ENCODE measurements around the gene PAPPA. TPM values are rescaled to one million over a fixed set of nuclear protein-coding genes. Genes with fewer than 3 reads are reported as not detected.

Gene PAPPA, protein sequence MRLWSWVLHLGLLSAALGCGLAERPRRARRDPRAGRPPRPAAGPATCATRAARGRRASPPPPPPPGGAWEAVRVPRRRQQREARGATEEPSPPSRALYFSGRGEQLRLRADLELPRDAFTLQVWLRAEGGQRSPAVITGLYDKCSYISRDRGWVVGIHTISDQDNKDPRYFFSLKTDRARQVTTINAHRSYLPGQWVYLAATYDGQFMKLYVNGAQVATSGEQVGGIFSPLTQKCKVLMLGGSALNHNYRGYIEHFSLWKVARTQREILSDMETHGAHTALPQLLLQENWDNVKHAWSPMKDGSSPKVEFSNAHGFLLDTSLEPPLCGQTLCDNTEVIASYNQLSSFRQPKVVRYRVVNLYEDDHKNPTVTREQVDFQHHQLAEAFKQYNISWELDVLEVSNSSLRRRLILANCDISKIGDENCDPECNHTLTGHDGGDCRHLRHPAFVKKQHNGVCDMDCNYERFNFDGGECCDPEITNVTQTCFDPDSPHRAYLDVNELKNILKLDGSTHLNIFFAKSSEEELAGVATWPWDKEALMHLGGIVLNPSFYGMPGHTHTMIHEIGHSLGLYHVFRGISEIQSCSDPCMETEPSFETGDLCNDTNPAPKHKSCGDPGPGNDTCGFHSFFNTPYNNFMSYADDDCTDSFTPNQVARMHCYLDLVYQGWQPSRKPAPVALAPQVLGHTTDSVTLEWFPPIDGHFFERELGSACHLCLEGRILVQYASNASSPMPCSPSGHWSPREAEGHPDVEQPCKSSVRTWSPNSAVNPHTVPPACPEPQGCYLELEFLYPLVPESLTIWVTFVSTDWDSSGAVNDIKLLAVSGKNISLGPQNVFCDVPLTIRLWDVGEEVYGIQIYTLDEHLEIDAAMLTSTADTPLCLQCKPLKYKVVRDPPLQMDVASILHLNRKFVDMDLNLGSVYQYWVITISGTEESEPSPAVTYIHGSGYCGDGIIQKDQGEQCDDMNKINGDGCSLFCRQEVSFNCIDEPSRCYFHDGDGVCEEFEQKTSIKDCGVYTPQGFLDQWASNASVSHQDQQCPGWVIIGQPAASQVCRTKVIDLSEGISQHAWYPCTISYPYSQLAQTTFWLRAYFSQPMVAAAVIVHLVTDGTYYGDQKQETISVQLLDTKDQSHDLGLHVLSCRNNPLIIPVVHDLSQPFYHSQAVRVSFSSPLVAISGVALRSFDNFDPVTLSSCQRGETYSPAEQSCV (N-terminal part only)
- total RNA-seq = 1 to 10 TPM in 2 of 3 donors, under 1 TPM in 1; 0.61 to 2.5 (median 1.9) TPM
- long read RNA-seq, donor 1, full-length matches to known transcripts = 1 of 6 reads
- long read RNA-seq, donor 1, partial matches to known transcripts = 3 of 6 reads
- long read RNA-seq, donor 1, other reads (novel, unspliced or antisense) = 2 of 6 reads
- long read RNA-seq, donor 2 = 0 reads

DNA sequence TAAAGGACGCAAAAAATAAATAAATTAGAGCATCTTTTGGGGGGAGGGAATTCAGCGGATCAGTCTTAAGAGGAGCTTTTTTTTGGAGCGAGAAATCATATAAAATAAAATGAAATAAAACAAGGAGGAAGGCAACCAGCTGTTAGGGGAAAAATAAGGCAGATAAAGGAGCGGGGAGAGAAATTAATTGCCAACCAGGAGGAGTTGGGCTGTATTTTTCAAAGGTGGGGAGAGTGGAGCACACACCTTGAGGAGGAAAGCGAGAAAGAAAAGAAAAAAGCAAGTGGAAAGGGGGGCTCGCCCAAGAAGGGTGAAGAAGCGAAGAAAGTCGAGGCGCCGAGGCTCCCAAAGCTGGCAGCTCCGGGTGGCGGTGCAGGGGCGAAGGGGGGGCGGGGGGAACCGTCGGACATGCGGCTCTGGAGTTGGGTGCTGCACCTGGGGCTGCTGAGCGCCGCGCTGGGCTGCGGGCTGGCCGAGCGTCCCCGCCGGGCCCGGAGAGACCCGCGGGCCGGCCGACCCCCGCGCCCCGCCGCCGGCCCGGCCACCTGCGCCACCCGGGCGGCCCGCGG is at the start of gene PAPPA:
TSS of gene PAPPA (plus strand) at position 27 of the 569 bp plus-strand sequence. CDS start at position 409, 382 bp downstream.
- intact Hi-C loops (cut with DNase I, micrococcal nuclease) = loop anchor here in 1 of 2 donors (10.0 kb wide), 1 partner anchor 341 kb away; no protein-coding TSS in a partner anchor
- H3K36me3 ChIP-seq (ENCODE audit: low read depth) = no peaks in the 10 kb centered on the region
- peak within 1 kb of the TSS; percentile 11 for H3K4me3 ChIP-seq
- H3K4me1 ChIP-seq (ENCODE audit: low read depth) = peaks cover 11% of the 10 kb centered on the region
- DNase-seq = peak in 1 of 3 donors; percentile 44
- H3K9me3 ChIP-seq = no peaks in the 10 kb centered on the region
- no peak for ATAC-seq
- TF ChIP-seq, protein P1, sequence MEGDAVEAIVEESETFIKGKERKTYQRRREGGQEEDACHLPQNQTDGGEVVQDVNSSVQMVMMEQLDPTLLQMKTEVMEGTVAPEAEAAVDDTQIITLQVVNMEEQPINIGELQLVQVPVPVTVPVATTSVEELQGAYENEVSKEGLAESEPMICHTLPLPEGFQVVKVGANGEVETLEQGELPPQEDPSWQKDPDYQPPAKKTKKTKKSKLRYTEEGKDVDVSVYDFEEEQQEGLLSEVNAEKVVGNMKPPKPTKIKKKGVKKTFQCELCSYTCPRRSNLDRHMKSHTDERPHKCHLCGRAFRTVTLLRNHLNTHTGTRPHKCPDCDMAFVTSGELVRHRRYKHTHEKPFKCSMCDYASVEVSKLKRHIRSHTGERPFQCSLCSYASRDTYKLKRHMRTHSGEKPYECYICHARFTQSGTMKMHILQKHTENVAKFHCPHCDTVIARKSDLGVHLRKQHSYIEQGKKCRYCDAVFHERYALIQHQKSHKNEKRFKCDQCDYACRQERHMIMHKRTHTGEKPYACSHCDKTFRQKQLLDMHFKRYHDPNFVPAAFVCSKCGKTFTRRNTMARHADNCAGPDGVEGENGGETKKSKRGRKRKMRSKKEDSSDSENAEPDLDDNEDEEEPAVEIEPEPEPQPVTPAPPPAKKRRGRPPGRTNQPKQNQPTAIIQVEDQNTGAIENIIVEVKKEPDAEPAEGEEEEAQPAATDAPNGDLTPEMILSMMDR (IDR thresholded peaks at IDR 0.05) = no peak

DNA sequence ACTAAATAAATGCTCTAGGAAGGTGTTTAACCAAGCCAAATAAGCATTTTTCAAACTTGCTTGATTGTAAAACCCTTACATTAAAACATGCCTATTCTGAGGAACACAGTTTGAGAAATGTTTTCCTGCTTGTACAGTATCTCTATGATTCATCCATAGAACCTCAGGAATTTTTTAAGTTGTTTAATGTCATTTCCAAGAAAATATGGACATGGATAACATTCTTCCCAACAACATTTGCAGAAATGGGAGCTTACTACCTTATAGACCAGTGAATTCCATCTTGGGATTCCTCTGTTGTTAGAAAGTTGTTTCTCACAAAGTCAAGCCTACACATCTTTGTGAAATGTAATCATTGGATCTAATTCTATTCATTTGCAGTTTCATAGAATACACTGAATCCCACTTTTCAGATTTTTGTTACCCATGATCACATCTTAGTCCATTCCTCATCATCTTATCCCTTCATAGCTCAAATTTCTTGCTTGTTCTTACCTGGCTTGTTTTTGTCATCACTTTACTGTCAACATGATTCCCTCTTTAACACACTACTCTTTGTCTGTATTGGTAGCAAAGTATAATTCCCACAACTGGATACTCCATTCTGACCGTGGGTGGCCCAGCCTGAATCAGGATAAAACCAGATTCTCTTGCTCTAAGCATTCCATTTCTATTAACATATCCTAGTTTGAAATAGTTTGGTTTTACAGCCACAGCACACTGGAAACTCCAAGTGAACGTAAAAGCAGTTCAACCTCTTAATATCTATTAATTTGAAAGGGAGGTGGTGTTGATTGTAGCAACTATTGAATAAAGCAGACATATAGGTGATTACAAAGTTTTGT is 49.4 kb upstream of the PAPPA start:
- H3K4me3 ChIP-seq = no peak overlapping the region
- no peaks in the 10 kb centered on the region for H3K36me3 ChIP-seq (ENCODE audit: low read depth)
- DNase-seq = no peak
- TF ChIP-seq, protein P1 (IDR thresholded peaks at IDR 0.05) = no peak
- intact Hi-C loops (cut with DNase I, micrococcal nuclease) = no loop called here
- H3K4me1 ChIP-seq (ENCODE audit: low read depth) = no peaks in the 10 kb centered on the region
- no peak for ATAC-seq
- H3K9me3 ChIP-seq = no peaks in the 10 kb centered on the region

DNA sequence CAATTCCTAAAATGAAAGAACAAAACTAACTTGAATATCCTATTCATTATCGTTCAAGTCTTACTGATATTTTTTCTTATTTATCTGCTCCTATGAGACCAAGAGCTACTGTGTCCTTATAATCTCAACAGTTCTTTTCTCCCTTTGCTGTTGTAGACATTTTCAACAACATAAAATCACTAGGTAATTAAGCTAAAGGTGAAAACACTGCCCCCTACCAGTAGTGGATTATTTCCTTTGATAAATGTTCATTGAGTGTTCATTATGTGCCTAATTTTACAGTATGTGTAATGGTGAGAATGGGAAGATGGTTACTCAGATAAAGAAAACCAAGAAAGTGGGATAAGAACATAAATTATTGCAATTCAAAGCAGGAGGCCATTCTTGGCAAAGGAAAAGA is 41.4 kb upstream of the PAPPA start:
- intact Hi-C loops (cut with DNase I, micrococcal nuclease) = no loop called here
- ATAC-seq = no peak

DNA sequence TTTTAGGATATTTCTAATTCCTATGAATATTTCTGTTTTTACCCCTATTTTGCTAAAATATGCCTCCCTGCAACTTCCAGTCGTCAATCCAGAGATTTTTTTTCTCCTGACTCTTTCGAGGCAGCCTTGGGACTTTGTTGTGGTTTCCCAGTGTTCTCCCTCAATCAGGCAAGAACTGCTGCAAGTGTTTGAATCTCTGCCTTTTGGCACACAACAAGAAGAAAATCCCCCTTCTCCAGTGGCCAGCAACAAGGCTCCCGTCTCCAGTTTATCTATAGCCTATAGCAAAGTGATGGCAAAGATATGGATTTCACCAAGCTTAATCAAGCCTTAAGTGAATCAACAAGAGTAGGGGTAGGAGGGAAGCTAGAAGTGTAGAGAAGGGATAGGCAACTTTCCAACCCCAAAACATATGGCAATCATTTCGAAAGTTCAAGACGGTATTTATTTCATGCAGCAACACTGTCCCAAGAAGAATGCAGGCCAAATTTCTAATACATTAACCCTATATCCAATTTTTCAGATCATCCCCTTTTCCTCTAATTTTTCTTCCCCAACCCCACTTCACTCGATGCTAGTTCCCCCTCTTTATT is 37.7 kb upstream of the PAPPA start:
- intact Hi-C loops (cut with DNase I, micrococcal nuclease) = no loop called here
- Histone ChIP-seq H3K4me3 (no peak overlapping the region), H3K4me1 (ENCODE audit: low read depth) (no peaks in the 10 kb centered on the region), H3K9me3 (no peaks in the 10 kb centered on the region), H3K36me3 (ENCODE audit: low read depth) (no peaks in the 10 kb centered on the region)
- no peak for DNase-seq
- TF ChIP-seq, protein P1 (IDR thresholded peaks at IDR 0.05) = no peak
- no peak for ATAC-seq

More for the DNA sequence above, 41.4 kb upstream of the PAPPA start:
- DNase-seq = no peak
- H3K36me3 ChIP-seq (ENCODE audit: low read depth) = no peaks in the 10 kb centered on the region
- no peak overlapping the region for H3K4me3 ChIP-seq
- H3K4me1 ChIP-seq (ENCODE audit: low read depth) = no peaks in the 10 kb centered on the region
- TF ChIP-seq, protein P1 (IDR thresholded peaks at IDR 0.05) = no peak
- H3K9me3 ChIP-seq = no peaks in the 10 kb centered on the region
